ENCODE results near the gene SH3RF3. TPM values are rescaled to one million over a fixed set of nuclear protein-coding genes. Genes with fewer than 3 reads are reported as not detected.

Gene SH3RF3
- total and polyA plus RNA-seq, 9 of the 15 experiments (the other 6 are each of a cell fraction or from before 2014, with no cell fraction given) = 0.02 TPM; not detected in 8

DNA sequence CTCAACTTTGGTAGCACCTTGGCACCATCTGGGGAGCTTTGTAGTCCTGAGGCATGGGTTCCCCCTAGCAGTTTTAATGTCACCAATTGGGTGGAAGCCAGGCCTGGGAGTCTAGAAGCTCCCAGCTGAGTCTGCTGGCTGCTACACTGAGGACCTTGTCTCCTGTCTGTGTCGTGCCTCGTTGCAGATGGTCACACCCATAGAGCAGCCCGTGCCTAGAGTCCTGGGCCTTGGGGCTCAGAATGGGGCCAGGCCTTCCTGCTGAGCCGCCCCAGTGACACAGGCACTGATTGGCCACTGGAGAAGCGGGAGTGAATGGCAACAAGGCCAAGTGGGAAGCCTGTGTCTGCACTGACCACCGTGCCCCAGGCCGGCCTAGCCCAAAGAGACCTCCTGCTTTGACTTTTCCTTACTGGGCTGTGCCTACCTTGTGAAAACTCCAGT lies 113.2 kb downstream of the SH3RF3 start:
- in situ Hi-C loops (cut with MboI) = no loop called here
- no peak overlapping the region for H3K4me3 ChIP-seq
- WGBS (ENCODE audit: insufficient coverage, low coverage, missing lambda C conversion rate) = 0% methylated on average over 7 of the region's 7 CpGs
- intact Hi-C loops (cut with micrococcal nuclease) = no loop called here
- peaks cover 3% of the 10 kb centered on the region; the same call in 1 of the 2 replicates for H4K20me1 ChIP-seq (replicated peaks; ENCODE audit: control insufficient read depth, insufficient read depth, low read length)
- H3K4me1 ChIP-seq (replicated peaks in 1 of 2; ENCODE audit: control insufficient read depth in 2 of 2, insufficient read depth in 2 of 2, low read length in 2 of 2) = no peaks in the 10 kb centered on the region
- POLR2A ChIA-PET = no interaction called here
- H3K27ac ChIP-seq (ENCODE audit: extremely low read depth, low read depth, low read length) = no peak overlapping the region
- DNase-seq (ENCODE audit: extremely low read depth in 1 of 4, low spot score in 3 of 4) (no peak), ATAC-seq (no peak), FAIRE-seq (no peak)
- H2AFZ ChIP-seq (ENCODE audit: low read depth, low read length) = no peak overlapping the region
- no peaks in the 10 kb centered on the region for H3K9me1 ChIP-seq (ENCODE audit: control insufficient read depth, insufficient read depth, low read length)
- H3K79me2 ChIP-seq (ENCODE audit: control insufficient read depth, insufficient read depth, low read length) = no peaks in the 10 kb centered on the region
- no peak overlapping the region for H3K4me2 ChIP-seq (ENCODE audit: insufficient read depth, low read length)
- no peak overlapping the region for H3K9ac ChIP-seq (ENCODE audit: insufficient read depth in 1 of 2, low read depth in 2 of 2, low read length in 2 of 2)
- no peaks in the 10 kb centered on the region for H3K9me3 ChIP-seq (replicated peaks; ENCODE audit: control insufficient read depth, insufficient read depth, low read depth, low read length)
- peaks cover 22 to 56% of the 10 kb centered on the region in 2 experiments; a peak in 3 of 5 replicates for H3K27me3 ChIP-seq (ENCODE audit: control insufficient read depth in 2 of 2, insufficient read depth in 2 of 2, low read length in 2 of 2)
- CTCF ChIA-PET (ENCODE audit: low intra/inter-chr PET ratio) = no interaction called here
- BruUV-seq (replicated peaks) = no TSS peak
- no peaks in the 10 kb centered on the region for H3K36me3 ChIP-seq (ENCODE audit: control insufficient read depth, insufficient read depth, low read length)
- TF ChIP-seq, protein P1, sequence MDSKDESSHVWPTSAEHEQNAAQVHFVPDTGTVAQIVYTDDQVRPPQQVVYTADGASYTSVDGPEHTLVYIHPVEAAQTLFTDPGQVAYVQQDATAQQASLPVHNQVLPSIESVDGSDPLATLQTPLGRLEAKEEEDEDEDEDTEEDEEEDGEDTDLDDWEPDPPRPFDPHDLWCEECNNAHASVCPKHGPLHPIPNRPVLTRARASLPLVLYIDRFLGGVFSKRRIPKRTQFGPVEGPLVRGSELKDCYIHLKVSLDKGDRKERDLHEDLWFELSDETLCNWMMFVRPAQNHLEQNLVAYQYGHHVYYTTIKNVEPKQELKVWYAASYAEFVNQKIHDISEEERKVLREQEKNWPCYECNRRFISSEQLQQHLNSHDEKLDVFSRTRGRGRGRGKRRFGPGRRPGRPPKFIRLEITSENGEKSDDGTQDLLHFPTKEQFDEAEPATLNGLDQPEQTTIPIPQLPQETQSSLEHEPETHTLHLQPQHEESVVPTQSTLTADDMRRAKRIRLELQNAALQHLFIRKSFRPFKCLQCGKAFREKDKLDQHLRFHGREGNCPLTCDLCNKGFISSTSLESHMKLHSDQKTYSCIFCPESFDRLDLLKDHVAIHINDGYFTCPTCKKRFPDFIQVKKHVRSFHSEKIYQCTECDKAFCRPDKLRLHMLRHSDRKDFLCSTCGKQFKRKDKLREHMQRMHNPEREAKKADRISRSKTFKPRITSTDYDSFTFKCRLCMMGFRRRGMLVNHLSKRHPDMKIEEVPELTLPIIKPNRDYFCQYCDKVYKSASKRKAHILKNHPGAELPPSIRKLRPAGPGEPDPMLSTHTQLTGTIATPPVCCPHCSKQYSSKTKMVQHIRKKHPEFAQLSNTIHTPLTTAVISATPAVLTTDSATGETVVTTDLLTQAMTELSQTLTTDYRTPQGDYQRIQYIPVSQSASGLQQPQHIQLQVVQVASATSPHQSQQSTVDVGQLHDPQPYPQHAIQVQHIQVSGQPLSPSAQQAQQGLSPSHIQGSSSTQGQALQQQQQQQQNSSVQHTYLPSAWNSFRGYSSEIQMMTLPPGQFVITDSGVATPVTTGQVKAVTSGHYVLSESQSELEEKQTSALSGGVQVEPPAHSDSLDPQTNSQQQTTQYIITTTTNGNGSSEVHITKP (IDR thresholded peaks at IDR 0.05; ENCODE audit: partially characterized antibody) = no peak
- TF ChIP-seq, protein P2, sequence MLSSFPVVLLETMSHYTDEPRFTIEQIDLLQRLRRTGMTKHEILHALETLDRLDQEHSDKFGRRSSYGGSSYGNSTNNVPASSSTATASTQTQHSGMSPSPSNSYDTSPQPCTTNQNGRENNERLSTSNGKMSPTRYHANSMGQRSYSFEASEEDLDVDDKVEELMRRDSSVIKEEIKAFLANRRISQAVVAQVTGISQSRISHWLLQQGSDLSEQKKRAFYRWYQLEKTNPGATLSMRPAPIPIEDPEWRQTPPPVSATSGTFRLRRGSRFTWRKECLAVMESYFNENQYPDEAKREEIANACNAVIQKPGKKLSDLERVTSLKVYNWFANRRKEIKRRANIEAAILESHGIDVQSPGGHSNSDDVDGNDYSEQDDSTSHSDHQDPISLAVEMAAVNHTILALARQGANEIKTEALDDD (IDR thresholded peaks at IDR 0.05) = no peak
- no peak for TF ChIP-seq U2AF2 (optimal IDR thresholded peaks at IDR 0.05; ENCODE audit: low read depth, low read length)
- no peak for TF ChIP-seq GATAD2A (IDR thresholded peaks at IDR 0.05)
- no peak for TF ChIP-seq MTA2 (IDR thresholded peaks at IDR 0.05; ENCODE audit: low read depth)
- no peak for TF ChIP-seq ZNF57 (CRISPR knock-in tag; IDR thresholded peaks at IDR 0.05)
- TF ChIP-seq CCAR2 (IDR thresholded peaks at IDR 0.05; ENCODE audit: low read depth, low read length) = no peak
- TF ChIP-seq, protein P3, sequence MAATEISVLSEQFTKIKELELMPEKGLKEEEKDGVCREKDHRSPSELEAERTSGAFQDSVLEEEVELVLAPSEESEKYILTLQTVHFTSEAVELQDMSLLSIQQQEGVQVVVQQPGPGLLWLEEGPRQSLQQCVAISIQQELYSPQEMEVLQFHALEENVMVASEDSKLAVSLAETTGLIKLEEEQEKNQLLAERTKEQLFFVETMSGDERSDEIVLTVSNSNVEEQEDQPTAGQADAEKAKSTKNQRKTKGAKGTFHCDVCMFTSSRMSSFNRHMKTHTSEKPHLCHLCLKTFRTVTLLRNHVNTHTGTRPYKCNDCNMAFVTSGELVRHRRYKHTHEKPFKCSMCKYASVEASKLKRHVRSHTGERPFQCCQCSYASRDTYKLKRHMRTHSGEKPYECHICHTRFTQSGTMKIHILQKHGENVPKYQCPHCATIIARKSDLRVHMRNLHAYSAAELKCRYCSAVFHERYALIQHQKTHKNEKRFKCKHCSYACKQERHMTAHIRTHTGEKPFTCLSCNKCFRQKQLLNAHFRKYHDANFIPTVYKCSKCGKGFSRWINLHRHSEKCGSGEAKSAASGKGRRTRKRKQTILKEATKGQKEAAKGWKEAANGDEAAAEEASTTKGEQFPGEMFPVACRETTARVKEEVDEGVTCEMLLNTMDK (IDR thresholded peaks at IDR 0.05; ENCODE audit: borderline replicate concordance, insufficient read depth, low read depth, low read length, poor library complexity, severe bottlenecking) = no peak
- TF ChIP-seq FOXJ2 (tag; IDR thresholded peaks at IDR 0.05) = no peak
- TF ChIP-seq NELFE (IDR thresholded peaks at IDR 0.05; ENCODE audit: insufficient read depth, insufficient read length) = no peak
- TF ChIP-seq, protein P4, sequence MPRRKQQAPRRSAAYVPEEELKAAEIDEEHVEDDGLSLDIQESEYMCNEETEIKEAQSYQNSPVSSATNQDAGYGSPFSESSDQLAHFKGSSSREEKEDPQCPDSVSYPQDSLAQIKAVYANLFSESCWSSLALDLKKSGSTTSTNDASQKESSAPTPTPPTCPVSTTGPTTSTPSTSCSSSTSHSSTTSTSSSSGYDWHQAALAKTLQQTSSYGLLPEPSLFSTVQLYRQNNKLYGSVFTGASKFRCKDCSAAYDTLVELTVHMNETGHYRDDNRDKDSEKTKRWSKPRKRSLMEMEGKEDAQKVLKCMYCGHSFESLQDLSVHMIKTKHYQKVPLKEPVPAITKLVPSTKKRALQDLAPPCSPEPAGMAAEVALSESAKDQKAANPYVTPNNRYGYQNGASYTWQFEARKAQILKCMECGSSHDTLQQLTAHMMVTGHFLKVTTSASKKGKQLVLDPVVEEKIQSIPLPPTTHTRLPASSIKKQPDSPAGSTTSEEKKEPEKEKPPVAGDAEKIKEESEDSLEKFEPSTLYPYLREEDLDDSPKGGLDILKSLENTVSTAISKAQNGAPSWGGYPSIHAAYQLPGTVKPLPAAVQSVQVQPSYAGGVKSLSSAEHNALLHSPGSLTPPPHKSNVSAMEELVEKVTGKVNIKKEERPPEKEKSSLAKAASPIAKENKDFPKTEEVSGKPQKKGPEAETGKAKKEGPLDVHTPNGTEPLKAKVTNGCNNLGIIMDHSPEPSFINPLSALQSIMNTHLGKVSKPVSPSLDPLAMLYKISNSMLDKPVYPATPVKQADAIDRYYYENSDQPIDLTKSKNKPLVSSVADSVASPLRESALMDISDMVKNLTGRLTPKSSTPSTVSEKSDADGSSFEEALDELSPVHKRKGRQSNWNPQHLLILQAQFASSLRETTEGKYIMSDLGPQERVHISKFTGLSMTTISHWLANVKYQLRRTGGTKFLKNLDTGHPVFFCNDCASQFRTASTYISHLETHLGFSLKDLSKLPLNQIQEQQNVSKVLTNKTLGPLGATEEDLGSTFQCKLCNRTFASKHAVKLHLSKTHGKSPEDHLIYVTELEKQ (CRISPR knock-in tag; IDR thresholded peaks at IDR 0.05) = no peak
- no peak for TF ChIP-seq SOX6 (IDR thresholded peaks at IDR 0.05)
- no peak for TF ChIP-seq ZNF583 (CRISPR knock-in tag; IDR thresholded peaks at IDR 0.05)
- no peak for TF ChIP-seq GTF2A2 (tag; IDR thresholded peaks at IDR 0.05)
